ENCODE measurements around the gene CELA2B.
"Not testable (repeated sequence)": the region's sequence is repeated elsewhere in the genome, so short reads cannot be mapped to it uniquely, and the experiment has no call there.

GRCh38 chr1:15486844-15487610 lies 11.1 kb downstream of the CELA2B start:
- TF ChIP-seq POLR2A, CTCF (IDR thresholded peaks at IDR 0.05): not testable (repeated sequence)
